Right hindlimb (tissue), 1 donor: ENCODE results near the gene VWA3B.
"Not testable (repeated sequence)": the region's sequence is repeated elsewhere in the genome, so short reads cannot be mapped to it uniquely, and the experiment has no call there.

Experiments used
- DNase-seq: peaks from one replicate; pipeline ENCODE4 v3.0.0-alpha.2; 2018

Gene VWA3B

GRCh38 chr2:98086491-98087446 lies at the start of gene VWA3B:
TSS of gene VWA3B (plus strand) at chr2:98087167. CDS start at chr2:98093093, 5,926 bp downstream.
- peak; percentile 67 for DNase-seq

GRCh38 chr2:98037206-98037605 lies 49.8 kb upstream of the VWA3B start:
- DNase-seq: no peak

GRCh38 chr2:98037666-98038336 lies 49.2 kb upstream of the VWA3B start:
- no peak for DNase-seq

GRCh38 chr2:98039085-98039756 lies 47.7 kb upstream of the VWA3B start:
- DNase-seq: no peak

- DNase-seq: no peak
Observed at GRCh38 chr2:98040331-98040939, 46.5 kb upstream of the VWA3B start.

GRCh38 chr2:98043101-98043500 lies 43.9 kb upstream of the VWA3B start:
- DNase-seq: no peak

GRCh38 chr2:98044730-98045129 lies 42.2 kb upstream of the VWA3B start:
- DNase-seq: not testable (repeated sequence)

- DNase-seq: no peak
Observed at GRCh38 chr2:98050070-98050469, 36.9 kb upstream of the VWA3B start.

GRCh38 chr2:98058191-98058975 lies 28.6 kb upstream of the VWA3B start:
- no peak for DNase-seq

GRCh38 chr2:98060277-98060676 lies 26.7 kb upstream of the VWA3B start:
- no peak for DNase-seq

- no peak for DNase-seq
Observed at GRCh38 chr2:98063291-98063854, 23.6 kb upstream of the VWA3B start.

GRCh38 chr2:98065808-98066207 lies 21.2 kb upstream of the VWA3B start:
- no peak for DNase-seq

GRCh38 chr2:98067160-98067559 lies 19.8 kb upstream of the VWA3B start:
- no peak for DNase-seq

- DNase-seq: no peak
Observed at GRCh38 chr2:98070081-98070480, 16.9 kb upstream of the VWA3B start.

- DNase-seq: no peak
Observed at GRCh38 chr2:98072442-98072841, 14.5 kb upstream of the VWA3B start.

- DNase-seq: no peak
Observed at GRCh38 chr2:98078701-98079100, 8.3 kb upstream of the VWA3B start.

- no peak for DNase-seq
Observed at GRCh38 chr2:98084151-98084868, 2.7 kb upstream of the VWA3B start.

GRCh38 chr2:98084869-98085238 lies 2.1 kb upstream of the VWA3B start:
- no peak for DNase-seq

GRCh38 chr2:98085649-98086048 lies 1.3 kb upstream of the VWA3B start:
- DNase-seq: no peak

- DNase-seq: no peak
Observed at GRCh38 chr2:98087447-98088020, 567 bp downstream of the VWA3B start.

- DNase-seq: peak; percentile 20
Observed at GRCh38 chr2:98088261-98088660, 1.3 kb downstream of the VWA3B start.
